HepG2 (cell line): ENCODE results near the gene CELSR2. TPM values are rescaled to one million over a fixed set of nuclear protein-coding genes. Genes with fewer than 3 reads are reported as not detected.

Experiments
- AKAP8 ChIP-seq: sonication (generic); formaldehyde crosslinking; IDR thresholded peaks from 2 replicates; pipeline ENCODE4 v1.5.1; 2020; ENCODE audit warnings: mild to moderate bottlenecking, missing genetic modification reagents
- CBFB ChIP-seq: sonication (generic); formaldehyde crosslinking; IDR thresholded peaks from 2 replicates; pipeline ENCODE4 v1.4.0; 2020; ENCODE audit warnings: missing genetic modification reagents
- GATA4 ChIP-seq: sonication (generic); IDR thresholded peaks from 2 replicates; pipeline ENCODE4 v1.6.1; 2016; ENCODE audit warnings: antibody characterized with exemption, low read depth, borderline replicate concordance
- GPBP1L1 ChIP-seq: sonication (generic); formaldehyde crosslinking; IDR thresholded peaks from 2 replicates; pipeline ENCODE4 v1.5.0; 2020; ENCODE audit warnings: mild to moderate bottlenecking, missing genetic modification reagents
- HNF1A ChIP-seq, 2 experiments: sonication (generic) in 1 of 2; formaldehyde crosslinking in 1 of 2; IDR thresholded peaks; 2 replicates each; pipeline versions ENCODE4 v1.4.0 to v1.6.1; 2016 to 2020; ENCODE audit warnings: borderline replicate concordance in 1 of 2, low read depth in 1 of 2, mild to moderate bottlenecking in 1 of 2, missing genetic modification reagents in 1 of 2
- HOXA9 ChIP-seq: sonication (generic); formaldehyde crosslinking; IDR thresholded peaks from 2 replicates; pipeline ENCODE4 v1.8.1; 2022; ENCODE audit warnings: missing genetic modification reagents, mild to moderate bottlenecking, moderate library complexity, borderline replicate concordance
- KAT8 ChIP-seq: IDR thresholded peaks from 2 replicates; pipeline ENCODE4 v1.6.1; 2016; ENCODE audit warnings: missing genetic modification reagents, missing compliant biosample characterization
- KLF9 ChIP-seq: IDR thresholded peaks from 2 replicates; pipeline ENCODE4 v1.6.1; 2016; ENCODE audit warnings: low read depth
- NAIF1 ChIP-seq: sonication (generic); formaldehyde crosslinking; IDR thresholded peaks from 2 replicates; pipeline ENCODE4 v1.5.0; 2020; ENCODE audit warnings: mild to moderate bottlenecking, missing genetic modification reagents, borderline replicate concordance
- NCOR1 ChIP-seq: fragments of 200-600 bp; sonication (generic); IDR thresholded peaks from 2 replicates; pipeline ENCODE4 v1.7.0; 2017; ENCODE audit warnings: antibody characterized with exemption, low read length, borderline replicate concordance
- RORA ChIP-seq: sonication (generic); formaldehyde crosslinking; IDR thresholded peaks from 2 replicates; pipeline ENCODE4 v1.5.0; 2020; ENCODE audit warnings: mild to moderate bottlenecking, missing genetic modification reagents, moderate library complexity
- TBP ChIP-seq: sonication (generic); formaldehyde crosslinking; IDR thresholded peaks from 2 replicates; pipeline ENCODE4 v1.5.0; 2020; ENCODE audit warnings: missing genetic modification reagents
- ZC3H13 ChIP-seq: sonication (generic); formaldehyde crosslinking; IDR thresholded peaks from 2 replicates; pipeline ENCODE4 v1.8.1; 2023; ENCODE audit warnings: mild to moderate bottlenecking, missing genetic modification reagents, moderate library complexity
- ZKSCAN1 ChIP-seq: fragments of 150-350 bp; IDR thresholded peaks from 2 replicates; pipeline ENCODE4 v1.6.1; 2014; ENCODE audit warnings: low read length
- ZMYM2 ChIP-seq: sonication (generic); formaldehyde crosslinking; IDR thresholded peaks from 2 replicates; pipeline ENCODE4 v1.8.0; 2022; ENCODE audit warnings: mild to moderate bottlenecking, missing genetic modification reagents
- ZNF777 ChIP-seq: sonication (generic); formaldehyde crosslinking; IDR thresholded peaks from 2 replicates; pipeline ENCODE4 v1.4.0; 2020; ENCODE audit warnings: missing genetic modification reagents
- ZNF780A ChIP-seq: sonication (generic); formaldehyde crosslinking; IDR thresholded peaks from 2 replicates; pipeline ENCODE4 v1.8.0; 2022; ENCODE audit warnings: mild to moderate bottlenecking, missing genetic modification reagents, moderate library complexity
- ZNF792 ChIP-seq: IDR thresholded peaks from 2 replicates; pipeline ENCODE4 v1.6.1; 2016
- polyA plus RNA-seq, 8 experiments: library from polyadenylated mRNA; depleted of rRNA in 3 of 8; stranded (reverse) in 7 of 8; unstranded in 1 of 8; fragments of >200 nt; fragmentation: Illumina TruSeq in 4 of 8; extraction: Trizol in 4 of 8; gene quantifications; 2 replicates each; pipeline versions ENCODE4 v1.2.1 to v1.2.3, GENCODE V29; 2011 to 2016; ENCODE audit warnings: low read depth in 4 of 8, missing spikeins in 1 of 8, mixed read lengths in 1 of 8; ENCODE audit not compliant: insufficient read depth in 1 of 8
- total RNA-seq, 5 experiments: library from RNA; depleted of rRNA; stranded (reverse); fragments of >200 nt; fragmentation: Illumina TruSeq; extraction: Trizol; gene quantifications; 2 replicates each; pipeline ENCODE4 v1.2.3, GENCODE V29; 2016; ENCODE audit warnings: low read depth in 1 of 5
- TF ChIP-seq, protein P1 (sequence below): sonication (generic); formaldehyde crosslinking; IDR thresholded peaks from 2 replicates; pipeline ENCODE4 v1.4.0; 2020; ENCODE audit warnings: missing genetic modification reagents

CELSR2 gene
- total and polyA plus RNA-seq, 2 of the 13 experiments (the other 11 are each of a cell fraction or from before 2014, with no cell fraction given): 4.0 to 6.6 TPM

DNA sequence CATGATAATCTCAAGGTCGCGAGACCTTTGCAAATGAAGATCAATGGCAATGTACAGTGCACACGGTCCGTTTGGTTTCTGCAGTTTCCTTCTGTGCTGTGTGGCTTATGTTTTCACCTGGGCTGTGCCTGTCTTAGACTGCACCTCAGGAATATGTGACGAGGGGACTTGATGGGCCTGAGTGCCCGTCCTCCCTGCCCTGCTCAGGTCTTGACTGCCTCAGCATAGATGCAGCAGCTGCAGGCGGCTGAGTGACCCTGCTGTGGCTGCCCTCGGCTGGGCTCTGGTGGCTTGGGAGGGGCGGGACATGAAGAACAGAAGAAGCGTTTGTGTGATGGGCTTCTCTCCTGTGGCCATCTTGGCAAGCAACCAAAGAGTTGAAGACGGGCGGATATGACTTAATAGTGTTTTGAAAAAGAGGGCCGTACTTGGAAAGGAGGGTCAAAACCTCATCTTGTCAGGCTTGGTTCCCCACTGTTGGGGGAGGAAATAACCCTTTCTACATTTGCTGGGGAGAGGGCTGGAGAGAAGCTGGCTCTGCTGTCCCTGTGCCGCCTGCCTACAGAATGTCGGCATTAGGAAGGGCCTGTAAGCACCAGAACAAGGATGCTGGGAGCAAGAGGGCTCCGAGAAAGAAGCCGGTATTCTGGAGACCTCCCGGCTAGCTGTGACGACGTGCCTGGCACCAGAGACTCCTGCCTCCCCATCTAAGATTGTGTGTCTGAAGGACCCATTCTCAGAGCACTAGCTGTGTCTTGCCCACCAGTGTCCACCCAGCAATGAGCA is 50.4 kb downstream of the CELSR2 start (continued):
- TF ChIP-seq ZMYM2 (0 out of 2 replicates have a peak, but pooled peaks have one; percentile 36), ZC3H13 (CRISPR knock-in tag) (no peak), AKAP8 (CRISPR knock-in tag) (0 out of 2 replicates have a peak, but pooled peaks have one; percentile 62), KLF9 (CRISPR knock-in tag) (no peak), ZNF777 (CRISPR knock-in tag) (no peak), RORA (CRISPR knock-in tag) (no peak), HNF1A (IDR thresholded peaks at IDR 0.05; ENCODE audit: low read depth) (no peak; the same call in 1 of the 2 replicates), HNF1A (CRISPR knock-in tag; IDR thresholded peaks at IDR 0.05; ENCODE audit: borderline replicate concordance) (no peak; the same call in 1 of the 2 replicates), ZNF780A (CRISPR knock-in tag) (no peak), ZKSCAN1 (no peak), GATA4 (0 out of 2 replicates have a peak, but pooled peaks have one; percentile 18), NCOR1 (peak; percentile 5; the same call in 1 of the 2 replicates), HOXA9 (CRISPR knock-in tag) (no peak), NAIF1 (CRISPR knock-in tag) (no peak), TBP (CRISPR knock-in tag) (no peak), CBFB (CRISPR knock-in tag) (no peak; the same call in 1 of the 2 replicates), KAT8 (CRISPR knock-in tag) (no peak; the same call in 1 of the 2 replicates), GPBP1L1 (CRISPR knock-in tag) (no peak), ZNF792 (CRISPR knock-in tag) (no peak)
- TF ChIP-seq, protein P1, sequence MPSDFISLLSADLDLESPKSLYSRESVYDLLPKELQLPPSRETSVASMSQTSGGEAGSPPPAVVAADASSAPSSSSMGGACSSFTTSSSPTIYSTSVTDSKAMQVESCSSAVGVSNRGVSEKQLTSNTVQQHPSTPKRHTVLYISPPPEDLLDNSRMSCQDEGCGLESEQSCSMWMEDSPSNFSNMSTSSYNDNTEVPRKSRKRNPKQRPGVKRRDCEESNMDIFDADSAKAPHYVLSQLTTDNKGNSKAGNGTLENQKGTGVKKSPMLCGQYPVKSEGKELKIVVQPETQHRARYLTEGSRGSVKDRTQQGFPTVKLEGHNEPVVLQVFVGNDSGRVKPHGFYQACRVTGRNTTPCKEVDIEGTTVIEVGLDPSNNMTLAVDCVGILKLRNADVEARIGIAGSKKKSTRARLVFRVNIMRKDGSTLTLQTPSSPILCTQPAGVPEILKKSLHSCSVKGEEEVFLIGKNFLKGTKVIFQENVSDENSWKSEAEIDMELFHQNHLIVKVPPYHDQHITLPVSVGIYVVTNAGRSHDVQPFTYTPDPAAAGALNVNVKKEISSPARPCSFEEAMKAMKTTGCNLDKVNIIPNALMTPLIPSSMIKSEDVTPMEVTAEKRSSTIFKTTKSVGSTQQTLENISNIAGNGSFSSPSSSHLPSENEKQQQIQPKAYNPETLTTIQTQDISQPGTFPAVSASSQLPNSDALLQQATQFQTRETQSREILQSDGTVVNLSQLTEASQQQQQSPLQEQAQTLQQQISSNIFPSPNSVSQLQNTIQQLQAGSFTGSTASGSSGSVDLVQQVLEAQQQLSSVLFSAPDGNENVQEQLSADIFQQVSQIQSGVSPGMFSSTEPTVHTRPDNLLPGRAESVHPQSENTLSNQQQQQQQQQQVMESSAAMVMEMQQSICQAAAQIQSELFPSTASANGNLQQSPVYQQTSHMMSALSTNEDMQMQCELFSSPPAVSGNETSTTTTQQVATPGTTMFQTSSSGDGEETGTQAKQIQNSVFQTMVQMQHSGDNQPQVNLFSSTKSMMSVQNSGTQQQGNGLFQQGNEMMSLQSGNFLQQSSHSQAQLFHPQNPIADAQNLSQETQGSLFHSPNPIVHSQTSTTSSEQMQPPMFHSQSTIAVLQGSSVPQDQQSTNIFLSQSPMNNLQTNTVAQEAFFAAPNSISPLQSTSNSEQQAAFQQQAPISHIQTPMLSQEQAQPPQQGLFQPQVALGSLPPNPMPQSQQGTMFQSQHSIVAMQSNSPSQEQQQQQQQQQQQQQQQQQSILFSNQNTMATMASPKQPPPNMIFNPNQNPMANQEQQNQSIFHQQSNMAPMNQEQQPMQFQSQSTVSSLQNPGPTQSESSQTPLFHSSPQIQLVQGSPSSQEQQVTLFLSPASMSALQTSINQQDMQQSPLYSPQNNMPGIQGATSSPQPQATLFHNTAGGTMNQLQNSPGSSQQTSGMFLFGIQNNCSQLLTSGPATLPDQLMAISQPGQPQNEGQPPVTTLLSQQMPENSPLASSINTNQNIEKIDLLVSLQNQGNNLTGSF (CRISPR knock-in tag): no peak
